CD1c-positive myeloid dendritic cell (primary cell): ENCODE data around the gene ZFYVE28.

ENCODE experiments used
- DNase-seq: peaks from one replicate; pipeline ENCODE4 v3.0.0-alpha.2; 2016; ENCODE audit errors: extremely low spot score

Gene ZFYVE28

DNA sequence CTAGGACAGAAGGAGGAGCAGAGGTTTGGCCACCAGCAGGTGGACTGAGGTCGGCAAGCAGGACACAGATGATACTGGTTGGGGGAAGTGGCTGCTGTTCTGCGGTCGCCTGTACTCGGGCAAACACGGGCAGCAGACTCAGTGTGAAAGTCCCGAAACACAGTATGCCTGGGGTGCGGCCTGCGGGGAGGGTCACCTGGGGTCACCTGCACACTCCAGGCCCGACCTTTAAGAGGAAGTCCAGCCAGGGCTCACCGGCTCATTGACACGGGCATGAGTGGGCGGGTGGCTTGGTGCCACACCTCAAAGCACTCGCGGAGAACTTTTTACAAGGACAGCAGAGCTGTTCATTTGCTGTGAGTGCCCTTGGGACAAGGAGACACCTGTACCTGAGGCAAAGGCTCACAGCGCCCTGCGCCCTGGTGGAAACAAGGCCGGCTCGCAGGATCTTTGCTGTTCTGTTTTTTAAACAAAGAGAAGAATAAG, 85.0 kb downstream of the ZFYVE28 start:
- DNase-seq: no peak

DNA sequence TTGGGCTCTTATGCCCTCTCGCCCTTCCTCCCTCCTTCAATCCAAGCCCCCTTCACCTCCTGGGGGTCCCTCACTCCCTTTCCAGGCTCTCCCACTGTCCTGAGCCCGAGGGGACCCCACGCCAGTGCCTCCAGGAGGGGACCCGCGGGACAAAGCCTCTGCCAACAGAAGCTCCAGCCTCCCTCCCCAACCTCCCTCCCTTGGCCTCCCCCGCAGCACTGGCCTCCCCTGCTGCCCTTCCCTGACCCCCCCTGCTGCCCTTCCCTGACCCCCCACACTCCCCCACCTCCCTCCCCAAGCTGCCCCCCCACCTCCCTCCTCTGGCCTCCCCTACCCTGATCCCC, 85.5 kb downstream of the ZFYVE28 start:
- no peak for DNase-seq

DNA sequence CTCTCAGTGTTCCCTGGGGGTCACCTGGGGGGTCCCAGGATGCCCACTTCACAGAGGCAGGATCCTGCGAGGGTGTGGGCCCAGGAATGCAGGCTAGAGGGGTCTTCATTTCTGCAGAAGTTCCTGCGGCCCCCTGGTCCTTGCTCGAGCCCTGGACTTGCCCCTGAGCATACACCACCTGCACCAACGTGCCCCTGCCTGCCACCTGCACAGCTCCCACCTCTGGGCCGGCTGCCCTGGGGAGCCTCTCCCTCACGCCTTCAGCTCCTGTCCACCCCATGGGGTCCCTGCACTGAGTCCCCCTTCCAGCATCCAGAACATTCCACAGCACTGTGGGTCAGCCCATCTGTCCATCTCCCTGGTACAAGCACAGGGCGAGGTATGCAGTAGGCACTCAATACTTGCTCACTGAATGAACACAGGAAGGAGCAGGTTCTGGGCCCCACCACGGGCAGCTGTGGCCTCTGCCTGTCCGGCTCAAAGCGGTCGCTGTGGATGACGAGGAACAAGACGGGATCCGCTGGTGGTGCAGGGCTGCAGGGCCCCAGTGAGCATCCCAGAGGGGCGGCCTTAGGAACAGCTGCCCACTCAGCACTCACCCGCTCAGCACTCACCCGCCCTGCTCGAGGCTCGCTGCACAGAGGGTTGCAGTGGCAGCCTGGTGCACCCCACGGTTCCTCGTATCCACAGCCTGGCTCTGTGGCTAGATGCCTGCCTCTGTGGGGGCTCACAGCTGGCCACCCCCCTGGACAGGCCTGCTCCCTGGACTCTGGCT, 86.1 kb downstream of the ZFYVE28 start:
- no peak for DNase-seq

DNA sequence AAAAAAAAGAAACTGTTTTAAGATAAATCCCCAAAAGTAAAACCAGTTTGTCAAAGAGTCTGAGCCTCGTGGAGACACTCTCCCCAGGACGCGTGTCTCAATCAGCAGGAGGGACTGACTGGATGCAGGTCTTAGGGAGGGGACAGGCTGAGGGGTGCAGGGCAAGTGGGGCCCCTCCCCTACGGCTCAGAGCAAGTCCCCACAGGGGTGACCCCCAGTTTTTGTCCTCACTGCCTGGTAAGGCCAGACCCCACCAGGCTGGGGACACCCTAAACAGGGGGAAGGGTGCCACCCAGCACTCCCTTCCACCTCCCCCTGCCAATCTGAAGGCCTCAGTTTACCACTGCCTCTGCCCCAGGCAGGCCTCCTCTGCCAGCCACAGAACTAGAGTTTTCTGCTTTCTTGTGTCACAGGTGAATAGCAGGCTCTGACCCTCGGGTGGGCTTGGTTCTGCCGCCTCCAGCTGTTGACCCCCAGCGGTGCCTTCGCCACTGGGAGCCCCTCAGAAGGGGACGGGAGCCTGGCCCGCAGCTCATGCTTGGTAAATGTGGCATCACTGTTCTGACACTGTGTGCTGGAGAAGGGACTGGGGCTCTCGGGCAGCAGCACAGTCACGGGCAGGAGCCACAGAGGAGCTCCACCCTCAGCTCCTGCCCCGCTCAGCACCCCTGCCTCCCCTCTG, 86.8 kb downstream of the ZFYVE28 start:
- no peak for DNase-seq

DNA sequence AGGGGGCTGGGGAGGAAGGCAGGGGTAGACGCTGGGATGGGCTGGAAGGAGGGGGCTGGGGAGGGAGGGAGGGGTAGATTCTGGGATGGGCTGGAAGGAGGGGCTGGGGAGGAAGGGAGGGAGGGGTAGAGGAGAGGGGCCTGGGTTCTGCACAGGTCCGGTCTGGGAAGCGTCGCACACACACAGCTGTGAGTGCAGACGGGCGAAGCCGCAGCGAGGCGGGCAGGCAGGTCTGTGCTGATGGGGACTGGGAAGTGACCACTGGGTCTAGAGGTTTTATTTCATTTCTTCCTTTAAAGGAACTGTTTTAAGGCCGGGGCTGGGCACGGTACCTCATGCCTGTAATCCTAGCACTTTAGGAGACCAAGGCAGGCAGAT, 87.4 kb downstream of the ZFYVE28 start:
- no peak for DNase-seq

DNA sequence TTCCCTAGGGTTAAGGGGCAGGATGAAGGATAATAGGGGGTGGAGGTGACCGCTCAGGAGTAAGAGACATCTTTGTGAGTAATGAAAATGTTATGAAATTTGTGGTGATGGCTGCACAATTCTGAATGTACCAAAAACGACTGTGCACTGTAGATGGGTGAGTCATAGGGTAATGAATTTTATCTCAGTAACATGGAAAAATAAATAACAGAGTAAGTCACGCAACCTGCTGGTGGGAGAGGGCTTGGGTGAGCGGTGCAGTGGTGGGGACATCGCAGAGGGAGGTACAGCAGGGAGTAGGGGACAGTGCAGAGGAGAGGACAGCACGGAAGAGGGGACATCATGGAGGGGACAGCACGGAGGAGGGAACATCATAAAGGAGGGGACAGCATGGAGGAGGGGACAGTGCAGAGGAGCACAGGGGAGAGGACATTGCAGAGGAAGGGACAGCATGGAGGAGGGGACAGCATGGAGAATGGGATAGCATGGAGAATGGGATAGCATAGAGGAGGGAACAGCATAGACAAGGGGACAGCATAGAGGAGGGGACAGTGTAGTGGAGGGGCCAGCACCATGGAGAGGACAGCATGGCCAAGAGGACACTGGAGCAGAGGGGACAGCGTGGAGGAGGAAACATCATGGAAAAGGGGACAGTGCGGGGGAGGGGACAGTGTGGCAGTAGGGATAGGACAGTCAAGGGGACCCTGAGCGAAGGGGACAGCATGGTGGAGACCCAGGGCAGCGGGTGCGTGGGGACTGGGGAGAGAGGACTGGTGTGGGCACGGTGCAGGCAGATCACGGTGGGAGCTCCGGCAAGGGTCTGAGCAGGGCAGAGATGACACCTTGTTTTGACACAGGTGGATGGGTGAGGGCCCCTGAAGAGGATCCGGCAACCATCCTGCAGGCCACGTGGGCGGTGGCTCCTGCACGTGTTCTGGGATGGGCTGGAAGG, 88.1 kb downstream of the ZFYVE28 start:
- no peak for DNase-seq

DNA sequence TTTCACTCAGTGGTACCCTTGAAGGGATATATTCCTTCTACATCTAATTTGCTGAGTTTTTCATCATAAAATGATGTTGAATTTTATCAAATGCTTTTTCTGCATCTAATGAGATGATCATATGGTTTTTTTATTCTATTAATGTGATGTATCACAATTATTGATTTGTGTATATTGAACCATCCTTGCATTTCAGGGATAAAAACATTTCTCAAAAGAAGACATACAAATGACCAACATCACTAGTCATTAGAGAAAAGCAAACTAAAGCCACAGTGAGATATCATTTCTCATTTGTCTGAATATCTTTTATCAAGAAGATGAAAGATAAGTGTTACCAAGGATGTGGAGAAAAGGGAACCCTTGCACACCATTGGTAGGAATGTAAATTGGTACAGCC, 90.9 kb downstream of the ZFYVE28 start:
- no peak for DNase-seq

DNA sequence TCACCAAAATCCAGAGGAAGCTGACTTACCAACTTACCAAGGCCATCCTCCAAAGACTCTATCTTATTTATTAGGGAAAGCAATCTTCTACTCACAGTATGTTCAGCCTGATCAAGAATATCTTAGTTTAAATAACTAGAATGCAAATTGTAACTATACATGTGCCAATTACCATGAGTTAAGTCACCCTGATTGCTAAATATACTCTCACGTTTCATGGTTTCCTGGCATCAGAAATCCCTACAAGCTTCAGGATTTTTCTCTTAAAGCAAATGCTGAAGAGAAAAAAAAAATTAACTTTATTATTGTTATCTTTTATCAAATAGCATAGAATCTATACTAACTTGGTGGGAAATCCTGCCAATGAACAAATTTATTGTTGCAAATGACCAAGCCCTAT, 93.6 kb downstream of the ZFYVE28 start:
- DNase-seq: no peak

DNA sequence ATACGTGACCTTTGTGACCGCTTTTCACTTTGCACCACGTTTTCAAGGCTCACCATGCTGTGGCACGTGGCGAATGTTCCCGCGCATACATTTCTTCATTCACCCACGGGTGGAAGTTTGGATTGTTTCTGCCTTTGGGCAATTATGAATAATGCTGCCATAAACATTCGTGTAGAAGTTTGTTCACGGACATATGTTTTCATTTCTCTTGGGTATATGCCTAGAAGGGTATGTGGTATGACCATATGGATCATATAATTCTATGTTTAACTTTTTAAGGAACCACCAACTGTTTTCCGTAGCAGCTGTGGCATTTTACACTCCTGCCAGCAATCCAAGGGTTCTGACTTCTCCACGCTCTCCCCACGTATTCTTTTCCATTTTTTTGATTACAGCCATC, 95.6 kb downstream of the ZFYVE28 start:
- DNase-seq: no peak

DNA sequence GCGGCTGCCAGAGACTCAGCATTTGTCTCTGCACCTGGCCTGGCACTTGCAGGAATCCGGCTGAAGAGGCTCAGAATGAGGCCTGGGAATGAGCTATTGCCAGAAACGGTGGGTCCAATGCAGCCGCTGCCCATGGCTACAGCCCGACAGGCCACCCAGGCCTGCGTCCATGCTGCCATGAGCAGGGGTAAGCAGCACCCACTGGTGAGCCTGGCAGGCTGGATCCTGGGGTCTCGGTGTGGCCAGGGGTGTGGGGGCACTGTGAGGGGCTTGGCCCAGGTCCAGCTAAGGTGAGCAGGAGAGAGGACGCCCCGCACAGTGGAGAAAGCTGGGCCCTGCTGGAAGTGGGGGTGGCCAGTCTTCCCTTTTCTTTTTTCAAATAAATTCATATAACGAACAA, 96.2 kb downstream of the ZFYVE28 start:
- no peak for DNase-seq

DNA sequence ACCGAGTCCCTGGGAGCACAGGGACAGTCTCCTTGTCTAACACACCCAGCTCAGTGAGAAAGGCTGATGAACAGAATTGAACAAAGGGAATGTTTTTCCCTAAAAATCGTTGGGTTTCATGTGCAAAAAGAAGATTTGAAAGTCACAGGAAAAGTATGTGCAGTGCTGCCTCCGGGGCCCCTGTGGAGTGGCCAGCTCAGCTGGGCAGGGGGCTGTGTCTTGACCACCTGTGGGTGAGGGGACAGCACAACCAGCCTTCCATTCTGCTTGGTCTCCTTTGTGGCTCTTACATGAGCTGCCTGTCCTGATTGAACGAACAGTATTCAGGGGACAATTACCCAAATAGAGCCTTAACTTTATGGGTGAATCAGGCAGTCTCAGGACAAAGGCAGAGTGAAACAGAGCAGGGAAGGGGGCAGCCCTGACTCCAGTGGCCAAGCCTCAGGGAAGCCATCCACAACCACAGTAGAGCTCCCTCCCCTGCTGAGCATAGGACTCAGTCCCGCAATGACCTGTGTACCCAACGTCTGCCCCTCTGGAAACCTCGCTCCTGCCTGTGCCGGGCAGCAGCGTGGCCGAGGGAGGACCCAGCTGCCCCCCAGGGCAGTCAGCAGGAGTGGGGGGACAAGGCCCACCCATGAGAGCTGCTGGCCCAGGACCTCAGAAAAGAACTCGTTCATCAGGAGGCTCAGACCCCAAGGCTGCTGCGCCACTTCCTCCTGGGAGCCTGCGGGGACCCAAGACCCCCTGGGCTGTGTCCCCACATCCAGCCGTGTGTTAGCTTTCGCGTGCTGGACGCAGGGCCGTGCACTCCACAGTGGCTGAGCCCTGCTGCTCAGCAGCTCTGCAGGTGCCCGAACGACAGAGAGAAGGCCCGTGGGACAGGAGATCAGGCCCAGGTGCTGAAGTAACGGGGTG, 96.9 kb downstream of the ZFYVE28 start:
- DNase-seq: no peak

DNA sequence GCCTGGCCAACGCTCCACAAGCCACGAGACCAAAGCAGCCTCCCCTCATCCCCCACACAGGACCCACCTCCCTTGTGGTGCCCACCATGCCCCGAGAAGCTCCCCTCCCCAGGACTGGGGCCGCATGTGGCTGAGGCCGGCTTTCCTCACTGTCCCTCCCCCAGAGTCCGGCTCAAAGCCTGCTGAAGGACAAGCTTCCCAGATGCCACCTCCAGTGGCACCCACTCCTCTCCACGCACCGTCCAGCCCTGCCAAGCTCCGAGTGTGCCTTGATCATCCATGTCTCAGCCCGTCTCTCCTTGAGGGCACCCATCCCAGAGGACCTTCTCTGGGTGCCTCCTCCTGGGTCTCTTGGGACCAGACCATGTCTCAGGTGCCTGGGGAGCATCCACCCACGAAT, 97.7 kb downstream of the ZFYVE28 start:
- DNase-seq: no peak

DNA sequence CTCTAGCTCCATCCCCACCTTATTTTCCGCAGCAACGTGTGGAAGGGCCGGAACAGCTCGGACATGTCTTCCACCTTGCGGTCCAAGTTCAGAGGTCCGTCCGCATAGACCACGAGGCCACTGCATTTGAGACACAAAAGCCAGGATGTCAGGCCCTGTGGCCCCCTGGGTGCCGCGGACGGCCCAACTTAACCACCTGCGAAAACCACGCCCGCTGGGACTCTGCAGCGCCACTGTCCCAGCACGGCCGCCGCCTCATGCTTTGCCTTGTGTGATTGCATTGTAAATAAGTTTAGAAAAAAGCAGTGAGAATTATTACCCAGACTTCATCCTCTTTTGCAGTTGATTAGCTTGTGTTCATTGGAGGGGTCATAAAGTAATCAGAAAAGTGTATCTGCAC, 98.3 kb downstream of the ZFYVE28 start:
- DNase-seq: no peak

DNA sequence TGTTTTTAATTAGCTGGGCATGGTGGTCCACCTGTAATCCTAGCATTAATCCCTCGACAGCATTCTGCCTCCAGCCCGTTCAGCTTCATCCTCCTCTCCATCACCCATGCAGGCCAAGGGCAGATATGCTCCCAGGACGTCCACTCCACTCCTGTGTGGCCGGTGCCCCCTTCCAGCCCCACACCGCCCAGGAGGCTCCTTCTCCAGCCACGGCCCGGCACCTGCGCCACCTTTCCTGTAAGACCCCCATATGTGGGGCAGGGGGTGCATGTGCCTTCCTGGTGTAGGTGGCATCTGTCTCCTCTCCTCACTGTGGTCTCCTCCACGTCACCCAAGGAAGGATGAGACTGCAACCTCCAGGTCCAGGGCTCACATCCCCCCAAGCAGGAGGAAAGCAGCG, 99.6 kb downstream of the ZFYVE28 start:
- no peak for DNase-seq

DNA sequence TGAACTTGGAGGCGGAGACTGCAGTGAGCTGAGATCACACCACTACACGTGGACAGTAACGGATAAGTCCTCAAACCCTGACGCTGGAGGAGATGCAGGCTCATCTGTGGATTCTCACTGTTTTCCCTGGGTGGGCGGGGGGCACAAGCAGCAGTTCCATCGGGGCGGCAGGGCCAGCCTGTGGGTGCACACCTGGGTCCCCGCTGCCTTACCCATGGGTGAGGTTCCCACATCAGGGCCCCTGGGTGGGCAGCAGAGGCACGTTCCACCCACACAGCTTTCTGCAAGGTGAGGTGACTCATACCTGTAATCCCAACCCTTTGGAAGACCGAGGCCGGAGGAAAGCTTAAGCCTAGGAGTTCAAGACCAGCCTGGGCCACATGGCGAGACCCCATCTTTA, 100.0 kb downstream of the ZFYVE28 start:
- DNase-seq: no peak

DNA sequence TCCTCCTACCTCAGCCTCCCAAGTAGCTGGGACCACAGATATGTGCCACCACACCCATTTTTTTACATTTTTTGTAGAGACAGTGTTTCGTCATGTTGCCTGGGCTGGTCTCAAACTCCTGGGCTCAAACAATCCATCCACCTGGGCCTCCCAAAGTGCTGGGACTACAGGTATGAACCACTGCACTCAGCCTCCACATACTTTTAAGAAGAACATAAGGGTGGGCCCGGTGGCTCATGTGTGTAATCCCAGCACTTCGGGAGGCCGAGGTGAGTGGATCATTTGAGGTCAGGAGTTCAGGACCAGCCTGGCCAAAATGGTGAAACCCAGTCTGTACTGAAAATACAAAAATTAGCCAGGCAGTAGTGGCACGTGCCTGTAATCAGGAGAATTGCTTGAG, 105.1 kb downstream of the ZFYVE28 start:
- no peak for DNase-seq

DNA sequence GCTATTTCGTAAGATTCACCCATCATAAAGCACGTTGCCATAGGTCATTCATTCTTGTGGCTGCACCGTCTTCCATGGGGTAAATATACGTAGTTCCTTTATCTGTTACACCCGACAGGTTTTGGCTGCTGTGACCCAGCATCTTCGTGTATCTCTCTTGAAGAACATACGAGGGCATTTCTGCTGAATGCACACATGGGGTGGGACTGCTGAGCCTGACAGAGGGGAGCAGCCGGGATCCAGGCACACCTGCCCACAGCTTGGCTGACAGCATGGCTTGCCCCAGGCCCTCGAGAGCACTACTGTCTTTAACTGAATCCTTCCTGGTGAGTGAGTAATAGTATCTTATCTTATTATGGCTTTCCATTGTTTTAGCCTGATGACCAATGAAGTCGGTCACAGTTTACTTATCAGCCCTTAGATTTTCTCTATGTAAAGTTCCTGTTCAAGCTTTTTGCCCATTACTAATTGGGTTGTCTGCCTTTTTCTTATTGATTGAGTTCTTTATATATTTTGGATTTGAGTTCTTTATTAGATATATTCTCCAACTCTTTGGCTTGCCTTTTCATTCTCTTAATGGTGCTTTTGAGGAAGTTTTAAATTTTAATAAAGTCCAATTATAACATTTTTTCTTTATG, 111.6 kb downstream of the ZFYVE28 start:
- DNase-seq: peak; percentile 3

DNA sequence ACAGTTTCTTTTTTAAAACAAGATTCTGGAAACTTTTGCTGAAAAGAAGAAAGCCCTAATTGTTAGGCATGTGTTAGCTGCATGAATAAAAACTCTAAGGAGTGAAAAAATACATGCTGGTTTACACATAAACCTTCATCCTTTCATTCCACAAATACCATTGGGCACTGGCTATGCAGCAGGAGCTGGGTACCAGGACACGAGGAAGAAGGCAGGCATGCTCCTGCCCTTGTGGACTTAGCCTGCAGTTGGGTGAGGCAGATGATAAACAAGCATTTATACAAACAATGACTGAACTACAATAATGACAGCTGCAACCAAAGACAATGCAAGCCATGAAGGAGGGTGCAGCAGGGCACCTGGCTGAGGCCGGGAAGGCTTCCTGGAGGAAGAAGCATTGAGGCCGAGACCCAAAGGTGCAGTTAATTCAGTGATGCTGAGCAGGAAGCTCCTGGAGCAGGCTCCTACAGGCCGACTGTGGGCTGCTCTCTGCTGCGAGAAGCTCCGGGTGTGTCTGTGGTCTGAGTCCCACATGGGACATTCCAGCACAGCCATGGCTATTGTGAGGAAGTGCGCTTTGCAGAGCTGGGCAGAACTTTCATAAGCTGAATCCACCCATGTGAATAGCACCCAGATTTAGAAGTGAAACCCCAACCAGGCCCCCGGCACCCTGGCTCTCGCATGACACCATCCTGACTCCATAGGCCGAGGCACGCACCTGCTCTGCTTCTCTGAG, 112.5 kb downstream of the ZFYVE28 start:
- peak; percentile 71 for DNase-seq

DNA sequence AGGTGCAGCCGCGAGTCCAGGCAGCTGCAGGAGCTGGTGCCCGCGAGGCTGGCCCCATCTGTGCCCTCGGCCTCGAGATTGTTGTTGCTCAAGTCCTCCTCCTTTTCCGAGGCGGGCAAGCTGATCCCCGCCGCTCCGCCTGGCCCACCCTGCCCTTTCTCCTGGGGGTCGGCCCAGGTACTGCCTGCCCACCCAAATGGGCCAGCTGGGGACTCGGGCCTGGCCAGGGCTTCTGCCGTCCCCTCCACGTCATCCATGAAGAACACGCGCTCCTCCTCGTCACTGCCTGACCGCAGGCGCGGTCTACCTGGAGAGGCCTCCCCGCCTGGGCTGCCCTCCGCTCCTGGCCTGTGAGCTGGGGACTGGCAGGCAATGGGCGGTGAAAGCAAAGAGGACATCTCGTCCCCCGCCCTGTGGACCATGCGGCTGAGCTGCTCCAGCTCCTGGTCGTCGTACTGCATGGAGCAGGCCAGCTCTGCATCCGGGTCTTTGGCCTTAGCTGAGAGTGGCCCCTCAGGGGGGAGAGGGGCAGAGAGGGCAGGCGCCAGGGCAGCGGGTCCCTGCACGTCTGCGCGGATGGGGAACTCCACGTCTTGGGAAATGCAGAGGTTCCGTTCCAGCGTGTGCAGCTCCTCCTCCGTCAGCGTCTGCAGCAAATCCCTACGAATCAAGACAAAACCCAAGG, 113.4 kb downstream of the ZFYVE28 start:
- DNase-seq: no peak
